Mesenteric fat pad (tissue), 1 donor: Measurements from ENCODE around the gene MRPS34. TPM values are rescaled to one million over a fixed set of nuclear protein-coding genes. Genes with fewer than 3 reads are reported as not detected.

Experiments
- DNase-seq: peaks from one replicate; pipeline ENCODE4 v3.0.0-alpha.2; 2020; ENCODE audit warnings: low spot score
- microRNA-seq: library from miRNA; unstranded; fragments of <30 nt; microRNA quantifications from one replicate; pipeline ENCODE4 v1.2.0, GENCODE V29; 2020; ENCODE audit warnings: borderline number of aligned reads
- total RNA-seq: library from RNA; stranded (reverse); fragmentation: NEBNext Ultra II Directional; extraction: Animal tissue kit (Norgen Biotek cat#: 25700); gene quantifications from one replicate; pipeline ENCODE4 v1.2.1, GENCODE V29; 2021
- donor health status: DM: yes; HTN: yes; CAD: no.

MRPS34 gene
- total RNA-seq, 1 donor from 2014 or later, result 71.3 TPM

GRCh38 chr16:1731603-1732002 lies 41.3 kb downstream of the MRPS34 start:
- no peak for DNase-seq

- DNase-seq, result no peak
Measured at GRCh38 chr16:1731073-1731472, 41.9 kb downstream of the MRPS34 start.

GRCh38 chr16:1729445-1729844 lies 43.5 kb downstream of the MRPS34 start:
- DNase-seq, result no peak

GRCh38 chr16:1729026-1729425 lies 43.9 kb downstream of the MRPS34 start:
- no peak for DNase-seq

- no peak for DNase-seq
Measured at GRCh38 chr16:1727651-1728624, 45.0 kb downstream of the MRPS34 start.

GRCh38 chr16:1726661-1727502 lies 46.1 kb downstream of the MRPS34 start:
- DNase-seq, result no peak

GRCh38 chr16:1724491-1724890 lies 48.4 kb downstream of the MRPS34 start:
- no peak for DNase-seq

- no peak for DNase-seq
Measured at GRCh38 chr16:1723450-1724147, 49.3 kb downstream of the MRPS34 start.

Small RNA genes lying within 50 kb of the gene (microRNA-seq; reads per million reads assigned to microRNA genes)
- not detected for gene MIR3177

Other genes starting within 250 kb of the MRPS34 start
- 37.2 TPM for gene TMEM204, start 239.5 kb downstream of the MRPS34 start, total RNA-seq
- 12.7 TPM for gene IFT140, start 161.1 kb downstream of the MRPS34 start, total RNA-seq
- 15.4 TPM for gene CRAMP1, start 160.8 kb downstream of the MRPS34 start, total RNA-seq
- 39.0 TPM for gene JPT2, start 94.9 kb downstream of the MRPS34 start, total RNA-seq
- gene MAPK8IP3, start 66.9 kb downstream of the MRPS34 start, total RNA-seq, result 55.6 TPM
- gene NME3, start 1.6 kb downstream of the MRPS34 start, total RNA-seq, result 34.6 TPM
- gene EME2, start 324 bp downstream of the MRPS34 start, total RNA-seq, result 14.5 TPM
- 28.8 TPM for gene SPSB3, start 9.4 kb upstream of the MRPS34 start, total RNA-seq
- 35.1 TPM for gene NUBP2, start 9.8 kb upstream of the MRPS34 start, total RNA-seq
- not detected for gene IGFALS, start 20.6 kb upstream of the MRPS34 start, total RNA-seq
- 58.4 TPM for gene HAGH, start 53.7 kb upstream of the MRPS34 start, total RNA-seq
- 17.9 TPM for gene FAHD1, start 54.1 kb upstream of the MRPS34 start, total RNA-seq
- gene MEIOB, start 99.0 kb upstream of the MRPS34 start, total RNA-seq, result not detected
- gene HS3ST6, start 145.3 kb upstream of the MRPS34 start, total RNA-seq, result not detected
- 27.1 TPM for gene MSRB1, start 170.1 kb upstream of the MRPS34 start, total RNA-seq
- not detected for gene RPL3L, start 181.6 kb upstream of the MRPS34 start, total RNA-seq
- 126 TPM for gene NDUFB10, start 186.4 kb upstream of the MRPS34 start, total RNA-seq
- gene RPS2, start 191.7 kb upstream of the MRPS34 start, total RNA-seq, result 1,385 TPM
- not detected for gene RNF151, start 193.7 kb upstream of the MRPS34 start, total RNA-seq
- gene TBL3, start 198.9 kb upstream of the MRPS34 start, total RNA-seq, result 26.5 TPM
- not detected for gene NOXO1, start 208.3 kb upstream of the MRPS34 start, total RNA-seq
- gene GFER, start 211.1 kb upstream of the MRPS34 start, total RNA-seq, result 15.7 TPM
- gene SYNGR3, start 216.8 kb upstream of the MRPS34 start, total RNA-seq, result not detected
- 50.5 TPM for gene ZNF598, start 236.7 kb upstream of the MRPS34 start, total RNA-seq
- 0.58 TPM for gene NPW, start 246.7 kb upstream of the MRPS34 start, total RNA-seq